Astrocyte (in vitro differentiated cells and primary cell): ENCODE measurements around the gene IKBKE.

Experiments
- EZH2 ChIP-seq: IDR thresholded peaks from 2 replicates; pipeline ENCODE4 v1.6.1; 2012; ENCODE audit warnings: mild to moderate bottlenecking, low read length, inconsistent platforms; ENCODE audit not compliant: insufficient read depth
- TF ChIP-seq, protein P1 (sequence below): IDR thresholded peaks from 2 replicates; pipeline ENCODE4 v1.5.1; 2011; ENCODE audit warnings: low read depth, mild to moderate bottlenecking, inconsistent platforms, low read length, moderate library complexity; ENCODE audit not compliant: insufficient read depth

DNA sequence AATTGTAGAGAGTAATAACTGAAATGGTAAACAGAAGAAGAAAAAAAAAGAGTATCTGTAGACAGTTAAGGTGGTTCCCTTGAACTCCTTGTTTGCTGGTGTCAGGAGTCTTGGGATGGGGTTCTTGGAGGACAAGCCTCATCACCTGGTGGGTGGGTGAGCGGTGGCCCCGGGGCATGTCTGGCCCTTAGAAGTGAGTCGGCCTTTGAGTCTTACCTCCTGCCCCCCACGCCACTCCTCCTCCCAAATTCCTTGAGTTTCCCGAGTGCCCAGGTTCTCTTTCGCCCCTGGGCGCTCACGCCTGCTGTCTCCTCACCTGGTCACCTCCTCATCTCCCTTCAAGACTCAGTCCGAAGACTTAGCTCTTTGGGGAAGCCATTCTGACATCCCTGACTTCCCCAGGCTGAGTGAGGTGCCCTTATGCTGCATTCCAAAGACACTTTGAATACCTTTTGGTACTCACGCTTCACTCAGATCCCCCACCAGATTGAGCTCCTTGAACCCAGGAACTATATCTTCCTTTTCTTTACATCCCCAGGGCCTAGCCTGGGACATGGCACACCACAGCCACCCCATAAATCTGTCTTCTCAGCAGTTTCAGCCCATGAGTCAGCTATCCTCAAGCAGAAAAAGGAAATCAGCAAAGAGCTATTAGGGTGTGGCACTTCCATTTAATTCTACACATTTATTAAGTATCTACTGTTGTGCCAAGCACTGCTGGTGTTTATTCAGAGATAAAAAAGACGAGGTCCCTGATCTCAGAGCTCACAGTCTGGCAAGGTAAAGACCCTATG, 13.5 kb upstream of the IKBKE start:
- TF ChIP-seq, protein P1, sequence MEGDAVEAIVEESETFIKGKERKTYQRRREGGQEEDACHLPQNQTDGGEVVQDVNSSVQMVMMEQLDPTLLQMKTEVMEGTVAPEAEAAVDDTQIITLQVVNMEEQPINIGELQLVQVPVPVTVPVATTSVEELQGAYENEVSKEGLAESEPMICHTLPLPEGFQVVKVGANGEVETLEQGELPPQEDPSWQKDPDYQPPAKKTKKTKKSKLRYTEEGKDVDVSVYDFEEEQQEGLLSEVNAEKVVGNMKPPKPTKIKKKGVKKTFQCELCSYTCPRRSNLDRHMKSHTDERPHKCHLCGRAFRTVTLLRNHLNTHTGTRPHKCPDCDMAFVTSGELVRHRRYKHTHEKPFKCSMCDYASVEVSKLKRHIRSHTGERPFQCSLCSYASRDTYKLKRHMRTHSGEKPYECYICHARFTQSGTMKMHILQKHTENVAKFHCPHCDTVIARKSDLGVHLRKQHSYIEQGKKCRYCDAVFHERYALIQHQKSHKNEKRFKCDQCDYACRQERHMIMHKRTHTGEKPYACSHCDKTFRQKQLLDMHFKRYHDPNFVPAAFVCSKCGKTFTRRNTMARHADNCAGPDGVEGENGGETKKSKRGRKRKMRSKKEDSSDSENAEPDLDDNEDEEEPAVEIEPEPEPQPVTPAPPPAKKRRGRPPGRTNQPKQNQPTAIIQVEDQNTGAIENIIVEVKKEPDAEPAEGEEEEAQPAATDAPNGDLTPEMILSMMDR: no peak
- TF ChIP-seq EZH2: no peak
